ENCODE measurements around the gene PTPRN2.
"Not testable (repeated sequence)": the region's sequence is repeated elsewhere in the genome, so short reads cannot be mapped to it uniquely, and the experiment has no call there.

PTPRN2 gene

GRCh38 chr7:158532093-158532627 lies 55.5 kb downstream of the PTPRN2 start:
- no peak for DNase-seq (ENCODE audit: low read depth)

- DNase-seq (ENCODE audit: low read depth), result no peak
Observed at GRCh38 chr7:158531661-158532060, 56.0 kb downstream of the PTPRN2 start.

GRCh38 chr7:158530800-158531609 lies 56.6 kb downstream of the PTPRN2 start:
- no peak for DNase-seq (ENCODE audit: low read depth)

GRCh38 chr7:158529181-158530096 lies 58.2 kb downstream of the PTPRN2 start:
- no peak for DNase-seq (ENCODE audit: low read depth)

GRCh38 chr7:158527915-158528502 lies 59.6 kb downstream of the PTPRN2 start:
- DNase-seq (ENCODE audit: low read depth), result no peak

- DNase-seq (ENCODE audit: low read depth), result no peak
Observed at GRCh38 chr7:158527495-158527894, 60.1 kb downstream of the PTPRN2 start.

GRCh38 chr7:158527038-158527437 lies 60.6 kb downstream of the PTPRN2 start:
- DNase-seq (ENCODE audit: low read depth), result no peak

GRCh38 chr7:158526531-158526930 lies 61.1 kb downstream of the PTPRN2 start:
- no peak for DNase-seq (ENCODE audit: low read depth)

GRCh38 chr7:158525648-158526484 lies 61.8 kb downstream of the PTPRN2 start:
- DNase-seq (ENCODE audit: low read depth), result no peak

DNA sequence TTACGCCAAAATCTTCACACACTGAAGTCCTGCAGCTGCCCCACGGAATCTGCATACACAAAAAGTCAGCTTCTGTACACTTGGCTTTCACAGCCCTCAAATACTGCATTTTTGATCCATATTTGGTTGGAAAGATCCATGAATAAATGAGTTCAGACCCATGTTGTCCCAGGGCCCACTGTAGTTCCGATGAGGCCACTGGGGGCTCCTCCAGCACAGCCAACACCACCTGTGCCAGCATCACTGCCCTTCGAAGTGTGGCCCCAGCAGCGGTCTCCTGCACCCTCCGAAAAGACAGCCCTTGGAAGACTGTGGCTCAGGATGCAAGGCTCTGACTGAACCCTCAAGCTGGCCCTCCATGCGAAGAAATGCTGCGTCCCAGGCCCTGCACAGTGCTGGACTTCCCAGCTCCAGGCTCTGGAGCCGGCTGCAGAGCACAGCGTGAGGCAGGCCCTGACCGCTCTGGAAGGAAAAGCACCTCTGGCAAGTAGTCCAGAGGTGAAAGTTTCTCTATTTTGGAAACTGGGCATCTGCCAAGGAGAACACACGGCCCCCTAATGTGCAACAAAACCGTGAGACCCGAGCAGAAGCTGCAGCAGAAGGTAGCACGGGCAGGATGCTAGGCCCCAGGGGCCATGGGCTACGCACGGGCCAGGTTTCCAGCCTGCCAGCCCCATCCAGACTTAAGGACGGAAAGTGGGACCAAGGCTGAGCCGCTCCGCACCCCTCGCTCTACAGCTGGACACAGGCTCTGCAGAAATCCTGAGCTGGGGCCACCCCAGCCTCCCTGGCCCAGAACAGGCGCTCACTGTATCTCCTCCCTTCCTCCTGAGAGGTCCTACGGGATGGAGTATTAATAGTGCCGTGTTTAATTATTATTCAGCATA lies 62.6 kb downstream of the PTPRN2 start:
- no peak for DNase-seq (ENCODE audit: low read depth)

GRCh38 chr7:158524286-158524685 lies 63.3 kb downstream of the PTPRN2 start:
- not testable (repeated sequence) for DNase-seq (ENCODE audit: low read depth)

DNA sequence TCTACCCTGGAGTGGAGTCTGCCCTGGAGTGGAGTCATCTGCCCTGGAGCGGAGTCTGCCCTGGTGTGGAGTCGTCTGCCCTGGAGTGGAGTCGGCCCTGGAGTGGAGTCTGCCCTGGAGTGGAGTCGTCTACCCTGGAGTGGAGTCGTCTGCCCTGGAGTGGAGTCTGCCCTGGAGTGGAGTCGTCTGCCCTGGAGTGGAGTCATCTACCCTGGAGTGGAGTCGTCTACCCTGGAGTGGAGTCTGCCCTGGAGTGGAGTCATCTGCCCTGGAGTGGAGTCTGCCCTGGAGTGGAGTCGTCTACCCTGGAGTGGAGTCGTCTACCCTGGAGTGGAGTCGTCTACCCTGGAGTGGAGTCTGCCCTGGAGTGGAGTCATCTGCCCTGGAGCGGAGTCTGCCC lies 63.7 kb downstream of the PTPRN2 start:
- not testable (repeated sequence) for DNase-seq (ENCODE audit: low read depth)

- not testable (repeated sequence) for DNase-seq (ENCODE audit: low read depth)
Observed at GRCh38 chr7:158523165-158523856, 64.3 kb downstream of the PTPRN2 start.

DNA sequence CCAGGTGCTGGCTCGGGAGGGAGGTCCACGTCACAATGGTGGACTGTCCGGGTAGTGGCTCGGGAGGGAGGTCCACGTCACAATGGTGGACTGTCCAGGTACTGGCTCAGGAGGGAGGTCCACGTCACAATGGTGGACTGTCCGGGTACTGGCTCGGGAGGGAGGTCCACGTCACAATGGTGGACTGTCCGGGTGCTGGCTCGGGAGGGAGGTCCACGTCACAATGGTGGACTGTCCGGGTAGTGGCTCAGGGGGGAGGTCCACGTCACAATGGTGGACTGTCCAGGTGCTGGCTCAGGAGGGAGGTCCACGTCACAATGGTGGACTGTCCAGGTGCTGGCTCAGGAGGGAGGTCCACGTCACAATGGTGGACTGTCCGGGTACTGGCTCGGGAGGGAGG lies 65.8 kb downstream of the PTPRN2 start:
- not testable (repeated sequence) for DNase-seq (ENCODE audit: low read depth)

- no peak for DNase-seq (ENCODE audit: low read depth)
Observed at GRCh38 chr7:158520825-158521224, 66.8 kb downstream of the PTPRN2 start.

DNA sequence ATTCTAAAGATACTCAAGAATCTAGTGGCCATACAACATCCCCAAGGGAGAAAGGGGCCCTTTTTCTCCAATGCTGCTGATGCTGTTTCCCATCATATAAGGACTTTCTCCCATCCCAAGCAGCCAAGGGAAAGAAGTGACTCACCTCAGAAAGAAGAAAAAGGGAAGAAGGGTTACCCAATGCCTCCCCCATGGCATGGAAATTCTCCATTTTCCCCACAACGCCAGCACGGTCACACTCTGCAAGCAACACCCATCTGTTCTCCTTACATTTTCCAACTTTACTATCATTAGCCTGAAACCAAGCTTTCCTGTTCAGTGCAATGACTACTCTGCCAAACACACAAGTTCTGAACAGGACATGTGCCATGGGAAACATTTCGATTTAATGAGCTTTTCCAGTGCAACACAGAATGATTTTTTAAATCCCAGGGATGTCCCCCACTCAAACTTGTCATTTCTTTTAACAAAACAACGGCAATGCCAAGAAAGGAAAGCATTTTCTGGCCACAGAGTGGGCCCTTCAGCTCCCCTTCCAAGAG lies 67.9 kb downstream of the PTPRN2 start:
- DNase-seq (ENCODE audit: low read depth), result no peak

DNA sequence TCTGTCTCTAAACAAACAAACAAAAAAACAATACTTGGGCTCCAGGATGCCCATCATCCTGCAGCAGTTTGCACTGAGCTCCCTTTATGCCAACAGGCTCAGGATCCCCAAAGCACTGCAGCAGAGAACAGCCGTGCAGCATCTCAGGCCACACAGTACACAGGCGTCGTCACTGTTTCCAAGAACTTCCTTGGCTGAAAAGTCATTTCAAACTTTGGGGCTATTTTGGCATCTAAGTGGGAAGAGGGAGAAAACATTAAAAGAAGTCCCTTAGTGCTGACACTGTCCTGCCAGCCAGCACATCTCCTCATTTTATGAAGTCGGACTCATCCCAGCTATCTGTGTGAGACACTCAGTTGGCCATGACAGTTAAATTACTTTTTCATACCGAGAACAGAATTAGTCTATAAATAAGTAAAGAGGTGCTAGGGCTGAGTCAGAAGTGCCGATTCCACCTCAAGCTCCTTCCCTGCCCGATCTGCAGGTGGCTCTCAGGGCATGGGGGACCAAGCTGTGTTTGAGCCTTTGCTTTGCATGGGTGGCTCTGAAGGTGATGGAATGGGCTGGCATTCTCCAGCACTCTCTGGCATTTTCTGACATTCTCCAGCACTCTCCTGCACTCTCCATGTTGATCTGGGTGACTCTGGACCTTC lies 68.5 kb downstream of the PTPRN2 start:
- no peak for DNase-seq (ENCODE audit: low read depth)

- no peak for DNase-seq (ENCODE audit: low read depth)
Observed at GRCh38 chr7:158517571-158517970, 70.1 kb downstream of the PTPRN2 start.

DNA sequence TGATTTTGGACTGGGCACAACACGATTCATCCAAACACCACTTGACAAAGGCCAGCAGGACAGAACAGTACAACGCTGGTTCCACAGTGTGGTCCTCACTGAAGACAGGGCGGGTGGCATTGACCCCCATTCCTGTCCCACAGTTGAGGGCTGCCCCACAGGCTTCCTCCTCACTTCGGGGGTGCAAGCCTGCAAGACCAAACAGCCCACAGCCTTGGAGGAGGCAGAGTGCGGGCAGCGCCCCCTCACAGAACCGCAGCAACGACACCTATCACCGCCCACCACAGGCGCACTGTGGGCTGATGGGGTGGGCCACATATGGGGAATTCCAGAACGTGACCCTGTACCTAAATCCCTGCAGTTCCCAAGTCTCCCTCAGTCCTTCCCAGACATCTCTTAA lies 70.6 kb downstream of the PTPRN2 start:
- no peak for DNase-seq (ENCODE audit: low read depth)
